HEK293 (cell line): ENCODE measurements around the gene SLC6A13.

Experiments used
- CTCF ChIA-PET: fragments of 350-600 bp; formaldehyde crosslinking; extraction: SDS; loops from one replicate; lab custom pipeline; 2021; ENCODE audit warnings: antibody characterized with exemption; lab: Yijun Ruan, JAX
- POLR2A ChIA-PET: fragments of 300-600 bp; formaldehyde crosslinking; extraction: SDS; loops from one replicate; lab custom pipeline; 2020; ENCODE audit warnings: antibody characterized with exemption, inconsistent platforms; lab: Yijun Ruan, JAX
- H3K27ac ChIP-seq: fragments of 200-500 bp; sonication (Bioruptor generic); 2 replicates; pipeline ENCODE4 v1.5.1; 2014; ENCODE audit warnings: low read depth, low read length, control low read depth, inconsistent platforms; ENCODE audit errors: extremely low read depth
- H3K36me3 ChIP-seq, 2 experiments: fragments of 200-500 bp in 1 of 2; sonication (Bioruptor generic) in 1 of 2; 1 replicate in 1 of 2; 2 replicates in 1 of 2; pipeline ENCODE4 v1.5.1; 2014 to 2017; ENCODE audit warnings: inconsistent platforms in 2 of 2, low read length in 2 of 2; ENCODE audit not compliant: control insufficient read depth in 2 of 2, insufficient read depth in 1 of 2
- H3K4me1 ChIP-seq: fragments of 200-500 bp; sonication (Bioruptor generic); 2 replicates; pipeline ENCODE4 v1.5.1; 2014; ENCODE audit warnings: mild to moderate bottlenecking, low read length, inconsistent platforms; ENCODE audit not compliant: control insufficient read depth, insufficient read depth
- H3K4me3 ChIP-seq: 2 replicates; pipeline ENCODE4 v1.5.1; 2011; ENCODE audit warnings: low read depth, mild to moderate bottlenecking, control low read depth, low read length, moderate library complexity
- H3K9me3 ChIP-seq: fragments of 200-500 bp; sonication (Bioruptor generic); 2 replicates; pipeline ENCODE4 v1.5.1; 2014; ENCODE audit warnings: low read depth, low read length, inconsistent platforms; ENCODE audit not compliant: control insufficient read depth, insufficient read depth
- HOXC10 ChIP-seq: sonication (generic); formaldehyde crosslinking; IDR thresholded peaks from 2 replicates; pipeline ENCODE4 v1.8.1; 2023; ENCODE audit warnings: mild to moderate bottlenecking, missing genetic modification reagents
- KLF7 ChIP-seq: fragments of 450-650 bp; formaldehyde crosslinking; IDR thresholded peaks from 2 replicates; pipeline ENCODE4 v1.5.1; 2016; ENCODE audit warnings: missing biosample characterization, missing genetic modification characterization, borderline replicate concordance
- SCRT2 ChIP-seq: fragments of 450-650 bp; formaldehyde crosslinking; IDR thresholded peaks from 2 replicates; pipeline ENCODE4 v1.5.1; 2016; ENCODE audit warnings: missing biosample characterization, missing genetic modification characterization
- ZFP69B ChIP-seq: fragments of 450-650 bp; formaldehyde crosslinking; IDR thresholded peaks from 2 replicates; pipeline ENCODE4 v1.5.1; 2016; ENCODE audit warnings: missing biosample characterization, missing genetic modification characterization
- ZNF10 ChIP-seq: fragments of 450-650 bp; formaldehyde crosslinking; IDR thresholded peaks from 2 replicates; pipeline ENCODE4 v1.5.1; 2017; ENCODE audit warnings: missing biosample characterization, missing genetic modification characterization
- ZNF202 ChIP-seq: fragments of 450-650 bp; formaldehyde crosslinking; IDR thresholded peaks from 2 replicates; pipeline ENCODE4 v1.5.1; 2016; ENCODE audit warnings: missing biosample characterization, missing genetic modification characterization, borderline replicate concordance
- ZNF211 ChIP-seq: fragments of 450-650 bp; formaldehyde crosslinking; IDR thresholded peaks from 2 replicates; pipeline ENCODE4 v1.5.1; 2016; ENCODE audit warnings: low read depth, missing biosample characterization, missing genetic modification characterization
- ZNF23 ChIP-seq: fragments of 450-650 bp; formaldehyde crosslinking; IDR thresholded peaks from 2 replicates; pipeline ENCODE4 v1.5.1; 2016; ENCODE audit warnings: missing biosample characterization, missing genetic modification characterization, borderline replicate concordance
- ZNF341 ChIP-seq: fragments of 450-650 bp; formaldehyde crosslinking; IDR thresholded peaks from 2 replicates; pipeline ENCODE4; 2016; ENCODE audit warnings: low read depth, missing biosample characterization, missing genetic modification characterization
- ZNF521 ChIP-seq: fragments of 450-650 bp; formaldehyde crosslinking; IDR thresholded peaks from 2 replicates; pipeline ENCODE4 v1.5.1; 2017; ENCODE audit warnings: missing biosample characterization, mild to moderate bottlenecking, missing genetic modification characterization
- ZNF600 ChIP-seq: fragments of 450-650 bp; formaldehyde crosslinking; IDR thresholded peaks from 2 replicates; pipeline ENCODE4 v1.5.1; 2016; ENCODE audit warnings: missing biosample characterization, missing genetic modification characterization
- ZNF785 ChIP-seq: fragments of 450-650 bp; formaldehyde crosslinking; IDR thresholded peaks from 2 replicates; pipeline ENCODE4 v1.5.1; 2016; ENCODE audit warnings: missing biosample characterization, missing genetic modification characterization
- ZXDB ChIP-seq: fragments of 450-650 bp; formaldehyde crosslinking; IDR thresholded peaks from 2 replicates; pipeline ENCODE4 v1.5.1; 2016; ENCODE audit warnings: missing biosample characterization, missing genetic modification characterization
- TF ChIP-seq, protein P1 (sequence below): fragments of 450-650 bp; formaldehyde crosslinking; IDR thresholded peaks from 2 replicates; pipeline ENCODE4 v1.5.1; 2016; ENCODE audit warnings: missing biosample characterization, missing genetic modification characterization, low read depth
- TF ChIP-seq, protein P2 (sequence below): fragments of 450-650 bp; formaldehyde crosslinking; IDR thresholded peaks from 2 replicates; pipeline ENCODE4 v1.5.1; 2017; ENCODE audit warnings: missing biosample characterization, missing genetic modification characterization
- TF ChIP-seq, protein P3 (sequence below): fragments of 450-650 bp; formaldehyde crosslinking; IDR thresholded peaks from 2 replicates; pipeline ENCODE4 v1.5.1; 2016; ENCODE audit warnings: missing biosample characterization, missing genetic modification characterization
- TF ChIP-seq, protein P4 (sequence below): fragments of 450-650 bp; formaldehyde crosslinking; IDR thresholded peaks from 2 replicates; pipeline ENCODE4 v1.5.1; 2016; ENCODE audit warnings: missing biosample characterization, missing genetic modification characterization, borderline replicate concordance
- TF ChIP-seq, protein P5 (sequence below): fragments of 450-650 bp; formaldehyde crosslinking; IDR thresholded peaks from 2 replicates; pipeline ENCODE4 v1.5.1; 2017; ENCODE audit warnings: missing biosample characterization, mild to moderate bottlenecking, missing genetic modification characterization, moderate library complexity
- TF ChIP-seq, protein P6 (sequence below): fragments of 450-650 bp; formaldehyde crosslinking; IDR thresholded peaks from 2 replicates; pipeline ENCODE4 v1.5.1; 2016; ENCODE audit warnings: missing biosample characterization, missing genetic modification characterization, borderline replicate concordance

Gene SLC6A13

DNA sequence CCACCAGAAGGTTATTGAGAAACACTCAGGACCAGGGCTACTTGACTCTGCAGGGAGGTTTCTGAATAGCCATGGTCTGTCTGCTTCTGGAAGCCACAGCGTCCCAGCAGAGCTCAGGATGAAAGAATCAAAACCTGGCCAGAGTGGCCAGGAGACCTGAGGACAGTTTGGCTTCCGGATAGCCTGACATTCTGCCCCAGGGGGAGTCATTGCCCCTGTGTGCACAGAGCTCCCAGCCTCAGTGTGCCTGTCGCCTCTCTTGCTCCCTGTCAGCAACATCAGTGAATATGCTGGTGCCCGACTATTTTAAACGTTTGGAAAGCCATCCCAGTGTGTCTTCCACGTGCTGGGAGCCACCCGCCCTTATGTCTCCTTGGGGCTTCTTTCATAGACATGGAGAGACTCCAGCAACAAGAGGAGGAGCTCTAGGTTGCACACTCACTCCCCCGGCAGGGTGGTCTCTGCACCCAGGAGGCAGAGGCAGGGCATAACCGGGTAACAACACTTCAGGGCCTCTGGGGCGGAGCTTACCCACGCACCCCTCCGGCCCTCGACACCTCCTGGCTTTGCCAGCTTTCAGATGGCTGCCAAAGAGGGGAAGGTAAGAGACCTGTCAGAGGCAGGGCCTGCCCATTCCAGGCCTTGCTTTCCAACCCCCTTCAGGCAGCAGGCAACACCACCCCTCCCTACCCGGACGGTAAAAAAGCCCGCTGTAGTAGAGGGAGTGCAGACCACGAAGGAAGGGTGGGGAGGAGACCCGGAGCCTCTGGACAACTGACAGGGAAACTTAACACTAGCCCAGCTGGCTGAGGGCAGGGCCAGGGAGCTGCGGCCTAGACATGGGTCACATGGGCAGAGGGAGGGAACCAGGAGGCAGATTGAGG lies 29.7 kb downstream of the SLC6A13 start:
- H3K9me3 ChIP-seq, result no peaks in the 10 kb centered on the region
- H3K4me1 ChIP-seq, result no peaks in the 10 kb centered on the region
- no peak for TF ChIP-seq ZNF202
- TF ChIP-seq ZNF341, result peak; percentile 42; the same call in 1 of the 2 replicates
- ChIA-PET CTCF (interaction anchor here (1.1 to 1.9 kb wide), 2 partner anchors 13 to 14 kb away, joined by 3 to 6 read pairs; no protein-coding TSS in a partner anchor), POLR2A (no interaction called here)
- no peak overlapping the region for H3K27ac ChIP-seq
- no peak overlapping the region for H3K4me3 ChIP-seq
- H3K36me3 ChIP-seq, result no peaks in the 10 kb centered on the region

DNA sequence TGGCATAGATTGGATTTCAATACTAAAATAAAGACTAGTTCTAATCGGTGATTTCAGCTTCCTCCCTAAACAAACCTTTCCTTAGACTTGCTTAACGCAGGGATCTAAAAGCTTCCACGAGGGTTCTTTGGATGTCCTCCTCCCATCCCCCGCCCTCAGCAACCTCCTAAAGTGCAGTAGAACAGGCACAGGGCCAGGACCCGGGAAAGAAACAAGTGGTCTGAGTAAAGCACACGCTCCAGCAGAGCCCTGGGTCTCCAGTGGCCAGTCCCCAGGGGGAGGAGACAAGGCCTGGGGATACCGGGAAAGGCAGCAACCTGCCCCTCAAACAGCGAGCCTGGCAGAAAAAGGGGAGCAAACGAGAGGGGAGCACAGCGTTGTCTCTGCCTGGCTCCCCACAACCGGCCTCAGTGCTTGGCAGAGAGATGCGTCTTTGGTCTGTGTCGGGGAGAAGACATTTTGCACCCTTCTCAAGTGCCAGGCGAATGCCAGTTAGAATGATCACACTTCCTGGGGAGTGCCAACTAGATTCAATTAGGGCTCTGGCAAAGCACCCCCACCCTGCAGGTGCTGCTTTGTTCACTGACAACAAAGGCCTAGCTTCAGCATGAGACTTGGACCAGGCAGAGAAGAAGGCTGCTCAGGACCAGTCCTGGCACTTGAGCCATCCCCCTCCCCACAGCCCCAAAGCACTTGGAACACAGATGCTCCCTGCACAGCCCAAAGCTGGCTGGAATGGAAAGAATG lies 31.5 kb downstream of the SLC6A13 start:
- Histone ChIP-seq H3K4me3 (no peak overlapping the region), H3K36me3 (no peaks in the 10 kb centered on the region), H3K9me3 (no peaks in the 10 kb centered on the region), H3K27ac (no peak overlapping the region), H3K4me1 (no peaks in the 10 kb centered on the region)
- CTCF ChIA-PET, result interaction anchor here (1.5 to 1.9 kb wide), 2 partner anchors 11 to 12 kb away, joined by 4 to 6 read pairs; no protein-coding TSS in a partner anchor
- POLR2A ChIA-PET, result no interaction called here
- TF ChIP-seq, protein P1, sequence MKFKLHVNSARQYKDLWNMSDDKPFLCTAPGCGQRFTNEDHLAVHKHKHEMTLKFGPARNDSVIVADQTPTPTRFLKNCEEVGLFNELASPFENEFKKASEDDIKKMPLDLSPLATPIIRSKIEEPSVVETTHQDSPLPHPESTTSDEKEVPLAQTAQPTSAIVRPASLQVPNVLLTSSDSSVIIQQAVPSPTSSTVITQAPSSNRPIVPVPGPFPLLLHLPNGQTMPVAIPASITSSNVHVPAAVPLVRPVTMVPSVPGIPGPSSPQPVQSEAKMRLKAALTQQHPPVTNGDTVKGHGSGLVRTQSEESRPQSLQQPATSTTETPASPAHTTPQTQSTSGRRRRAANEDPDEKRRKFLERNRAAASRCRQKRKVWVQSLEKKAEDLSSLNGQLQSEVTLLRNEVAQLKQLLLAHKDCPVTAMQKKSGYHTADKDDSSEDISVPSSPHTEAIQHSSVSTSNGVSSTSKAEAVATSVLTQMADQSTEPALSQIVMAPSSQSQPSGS (tag by site-specific recombination), result no peak
- TF ChIP-seq, protein P2, sequence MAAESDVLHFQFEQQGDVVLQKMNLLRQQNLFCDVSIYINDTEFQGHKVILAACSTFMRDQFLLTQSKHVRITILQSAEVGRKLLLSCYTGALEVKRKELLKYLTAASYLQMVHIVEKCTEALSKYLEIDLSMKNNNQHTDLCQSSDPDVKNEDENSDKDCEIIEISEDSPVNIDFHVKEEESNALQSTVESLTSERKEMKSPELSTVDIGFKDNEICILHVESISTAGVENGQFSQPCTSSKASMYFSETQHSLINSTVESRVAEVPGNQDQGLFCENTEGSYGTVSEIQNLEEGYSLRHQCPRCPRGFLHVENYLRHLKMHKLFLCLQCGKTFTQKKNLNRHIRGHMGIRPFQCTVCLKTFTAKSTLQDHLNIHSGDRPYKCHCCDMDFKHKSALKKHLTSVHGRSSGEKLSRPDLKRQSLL (tag by site-specific recombination), result no peak
- TF ChIP-seq, protein P3, sequence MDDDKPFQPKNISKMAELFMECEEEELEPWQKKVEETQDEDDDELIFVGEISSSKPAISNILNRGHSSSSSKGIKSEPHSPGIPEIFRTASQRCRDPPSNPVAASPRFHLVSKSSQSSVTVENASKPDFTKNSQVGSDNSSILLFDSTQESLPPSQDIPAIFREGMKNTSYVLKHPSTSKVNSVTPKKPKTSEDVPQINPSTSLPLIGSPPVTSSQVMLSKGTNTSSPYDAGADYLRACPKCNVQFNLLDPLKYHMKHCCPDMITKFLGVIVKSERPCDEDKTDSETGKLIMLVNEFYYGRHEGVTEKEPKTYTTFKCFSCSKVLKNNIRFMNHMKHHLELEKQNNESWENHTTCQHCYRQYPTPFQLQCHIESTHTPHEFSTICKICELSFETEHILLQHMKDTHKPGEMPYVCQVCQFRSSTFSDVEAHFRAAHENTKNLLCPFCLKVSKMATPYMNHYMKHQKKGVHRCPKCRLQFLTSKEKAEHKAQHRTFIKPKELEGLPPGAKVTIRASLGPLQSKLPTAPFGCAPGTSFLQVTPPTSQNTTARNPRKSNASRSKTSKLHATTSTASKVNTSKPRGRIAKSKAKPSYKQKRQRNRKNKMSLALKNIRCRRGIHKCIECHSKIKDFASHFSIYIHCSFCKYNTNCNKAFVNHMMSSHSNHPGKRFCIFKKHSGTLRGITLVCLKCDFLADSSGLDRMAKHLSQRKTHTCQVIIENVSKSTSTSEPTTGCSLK (tag by site-specific recombination), result no peak
- TF ChIP-seq HOXC10 (CRISPR knock-in tag) (no peak), ZNF23 (tag by site-specific recombination) (no peak), SCRT2 (tag by site-specific recombination) (no peak), ZNF785 (no peak), ZNF211 (tag by site-specific recombination) (no peak), KLF7 (tag by site-specific recombination) (no peak), ZXDB (no peak), ZFP69B (tag by site-specific recombination) (no peak), ZNF600 (tag by site-specific recombination) (no peak), ZNF10 (tag by site-specific recombination) (no peak), ZNF521 (tag by site-specific recombination) (no peak)
- TF ChIP-seq, protein P4, sequence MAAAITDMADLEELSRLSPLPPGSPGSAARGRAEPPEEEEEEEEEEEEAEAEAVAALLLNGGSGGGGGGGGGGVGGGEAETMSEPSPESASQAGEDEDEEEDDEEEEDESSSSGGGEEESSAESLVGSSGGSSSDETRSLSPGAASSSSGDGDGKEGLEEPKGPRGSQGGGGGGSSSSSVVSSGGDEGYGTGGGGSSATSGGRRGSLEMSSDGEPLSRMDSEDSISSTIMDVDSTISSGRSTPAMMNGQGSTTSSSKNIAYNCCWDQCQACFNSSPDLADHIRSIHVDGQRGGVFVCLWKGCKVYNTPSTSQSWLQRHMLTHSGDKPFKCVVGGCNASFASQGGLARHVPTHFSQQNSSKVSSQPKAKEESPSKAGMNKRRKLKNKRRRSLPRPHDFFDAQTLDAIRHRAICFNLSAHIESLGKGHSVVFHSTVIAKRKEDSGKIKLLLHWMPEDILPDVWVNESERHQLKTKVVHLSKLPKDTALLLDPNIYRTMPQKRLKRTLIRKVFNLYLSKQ (tag by site-specific recombination), result no peak
- TF ChIP-seq, protein P5, sequence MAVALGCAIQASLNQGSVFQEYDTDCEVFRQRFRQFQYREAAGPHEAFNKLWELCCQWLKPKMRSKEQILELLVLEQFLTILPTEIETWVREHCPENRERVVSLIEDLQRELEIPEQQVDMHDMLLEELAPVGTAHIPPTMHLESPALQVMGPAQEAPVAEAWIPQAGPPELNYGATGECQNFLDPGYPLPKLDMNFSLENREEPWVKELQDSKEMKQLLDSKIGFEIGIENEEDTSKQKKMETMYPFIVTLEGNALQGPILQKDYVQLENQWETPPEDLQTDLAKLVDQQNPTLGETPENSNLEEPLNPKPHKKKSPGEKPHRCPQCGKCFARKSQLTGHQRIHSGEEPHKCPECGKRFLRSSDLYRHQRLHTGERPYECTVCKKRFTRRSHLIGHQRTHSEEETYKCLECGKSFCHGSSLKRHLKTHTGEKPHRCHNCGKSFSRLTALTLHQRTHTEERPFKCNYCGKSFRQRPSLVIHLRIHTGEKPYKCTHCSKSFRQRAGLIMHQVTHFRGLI, result no peak
- TF ChIP-seq, protein P6, sequence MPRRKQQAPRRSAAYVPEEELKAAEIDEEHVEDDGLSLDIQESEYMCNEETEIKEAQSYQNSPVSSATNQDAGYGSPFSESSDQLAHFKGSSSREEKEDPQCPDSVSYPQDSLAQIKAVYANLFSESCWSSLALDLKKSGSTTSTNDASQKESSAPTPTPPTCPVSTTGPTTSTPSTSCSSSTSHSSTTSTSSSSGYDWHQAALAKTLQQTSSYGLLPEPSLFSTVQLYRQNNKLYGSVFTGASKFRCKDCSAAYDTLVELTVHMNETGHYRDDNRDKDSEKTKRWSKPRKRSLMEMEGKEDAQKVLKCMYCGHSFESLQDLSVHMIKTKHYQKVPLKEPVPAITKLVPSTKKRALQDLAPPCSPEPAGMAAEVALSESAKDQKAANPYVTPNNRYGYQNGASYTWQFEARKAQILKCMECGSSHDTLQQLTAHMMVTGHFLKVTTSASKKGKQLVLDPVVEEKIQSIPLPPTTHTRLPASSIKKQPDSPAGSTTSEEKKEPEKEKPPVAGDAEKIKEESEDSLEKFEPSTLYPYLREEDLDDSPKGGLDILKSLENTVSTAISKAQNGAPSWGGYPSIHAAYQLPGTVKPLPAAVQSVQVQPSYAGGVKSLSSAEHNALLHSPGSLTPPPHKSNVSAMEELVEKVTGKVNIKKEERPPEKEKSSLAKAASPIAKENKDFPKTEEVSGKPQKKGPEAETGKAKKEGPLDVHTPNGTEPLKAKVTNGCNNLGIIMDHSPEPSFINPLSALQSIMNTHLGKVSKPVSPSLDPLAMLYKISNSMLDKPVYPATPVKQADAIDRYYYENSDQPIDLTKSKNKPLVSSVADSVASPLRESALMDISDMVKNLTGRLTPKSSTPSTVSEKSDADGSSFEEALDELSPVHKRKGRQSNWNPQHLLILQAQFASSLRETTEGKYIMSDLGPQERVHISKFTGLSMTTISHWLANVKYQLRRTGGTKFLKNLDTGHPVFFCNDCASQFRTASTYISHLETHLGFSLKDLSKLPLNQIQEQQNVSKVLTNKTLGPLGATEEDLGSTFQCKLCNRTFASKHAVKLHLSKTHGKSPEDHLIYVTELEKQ (tag by site-specific recombination), result no peak
